T-helper 2 cell treated with Interferon-gamma antibody and Interleukin-4, amounts not matched to agents 5 μg/mL and 100 μg/mL, for 36 hours (primary cell): Measurements from ENCODE around the gene SOBP.
"Not testable (repeated sequence)": the region's sequence is repeated elsewhere in the genome, so short reads cannot be mapped to it uniquely, and the experiment has no call there.

Source experiments
- DNase-seq: peaks from one replicate; pipeline ENCODE4 v3.0.0; 2021; ENCODE audit warnings: low spot score
- H3K27ac Mint-ChIP-seq: one replicate; pipeline ENCODE4 v1.8.0; 2021; ENCODE audit warnings: mild to moderate bottlenecking, mixed read lengths
- H3K27me3 Mint-ChIP-seq: one replicate; pipeline ENCODE4 v1.8.0; 2021; ENCODE audit warnings: low read depth, mixed read lengths
- H3K36me3 Mint-ChIP-seq: one replicate; pipeline ENCODE4 v1.8.0; 2021; ENCODE audit warnings: low read depth, mixed read lengths
- H3K4me1 Mint-ChIP-seq: one replicate; pipeline ENCODE4 v1.8.0; 2021; ENCODE audit warnings: low read depth, mixed read lengths
- H3K4me3 Mint-ChIP-seq: one replicate; pipeline ENCODE4 v1.8.0; 2022; ENCODE audit warnings: mild to moderate bottlenecking, moderate library complexity, mixed read lengths
- H3K9me3 Mint-ChIP-seq: one replicate; pipeline ENCODE4 v1.8.0; 2021; ENCODE audit warnings: mixed read lengths

Gene SOBP

GRCh38 chr6:107495196-107495643, 5.3 kb downstream of the SOBP start:
- Mint-ChIP-seq H3K36me3 (no peaks in the 10 kb centered on the region), H3K27ac (no peak overlapping the region), H3K4me3 (no peak overlapping the region), H3K9me3 (no peaks in the 10 kb centered on the region), H3K27me3 (peaks cover 22% of the 10 kb centered on the region), H3K4me1 (peaks cover 4% of the 10 kb centered on the region)
- DNase-seq = no peak

GRCh38 chr6:107495971-107496370, 6.1 kb downstream of the SOBP start:
- Mint-ChIP-seq H3K9me3 (no peaks in the 10 kb centered on the region), H3K27ac (no peak overlapping the region), H3K36me3 (no peaks in the 10 kb centered on the region), H3K27me3 (peaks cover 16% of the 10 kb centered on the region), H3K4me1 (no peaks in the 10 kb centered on the region), H3K4me3 (no peak overlapping the region)
- no peak for DNase-seq

- H3K9me3 Mint-ChIP-seq = no peaks in the 10 kb centered on the region
- no peak overlapping the region for H3K4me3 Mint-ChIP-seq
- no peaks in the 10 kb centered on the region for H3K36me3 Mint-ChIP-seq
- DNase-seq = no peak
- no peaks in the 10 kb centered on the region for H3K4me1 Mint-ChIP-seq
- H3K27ac Mint-ChIP-seq = no peak overlapping the region
- peaks cover 18% of the 10 kb centered on the region for H3K27me3 Mint-ChIP-seq
These were observed 7.2 kb downstream of the SOBP start for GRCh38 chr6:107496892-107497684.

- Mint-ChIP-seq H3K9me3 (no peaks in the 10 kb centered on the region), H3K27me3 (peaks cover 31% of the 10 kb centered on the region), H3K36me3 (no peaks in the 10 kb centered on the region), H3K4me1 (no peaks in the 10 kb centered on the region), H3K27ac (no peak overlapping the region), H3K4me3 (no peak overlapping the region)
- no peak for DNase-seq
These were observed 14.5 kb downstream of the SOBP start for GRCh38 chr6:107504270-107505026.

GRCh38 chr6:107506145-107506544, 16.2 kb downstream of the SOBP start:
- DNase-seq = no peak
- H3K27me3 Mint-ChIP-seq = peaks cover 31% of the 10 kb centered on the region
- H3K4me3 Mint-ChIP-seq = no peak overlapping the region
- H3K36me3 Mint-ChIP-seq = no peaks in the 10 kb centered on the region
- no peak overlapping the region for H3K27ac Mint-ChIP-seq
- no peaks in the 10 kb centered on the region for H3K4me1 Mint-ChIP-seq
- no peaks in the 10 kb centered on the region for H3K9me3 Mint-ChIP-seq

GRCh38 chr6:107509506-107509905, 19.6 kb downstream of the SOBP start:
- no peaks in the 10 kb centered on the region for H3K36me3 Mint-ChIP-seq
- no peak overlapping the region for H3K27ac Mint-ChIP-seq
- H3K9me3 Mint-ChIP-seq = no peaks in the 10 kb centered on the region
- no peak for DNase-seq
- H3K4me1 Mint-ChIP-seq = peaks cover 3% of the 10 kb centered on the region
- no peak overlapping the region for H3K4me3 Mint-ChIP-seq
- peaks cover 24% of the 10 kb centered on the region for H3K27me3 Mint-ChIP-seq

GRCh38 chr6:107510108-107510507, 20.2 kb downstream of the SOBP start:
- no peaks in the 10 kb centered on the region for H3K9me3 Mint-ChIP-seq
- H3K27me3 Mint-ChIP-seq = peaks cover 22% of the 10 kb centered on the region
- DNase-seq = no peak
- H3K4me3 Mint-ChIP-seq = no peak overlapping the region
- no peak overlapping the region for H3K27ac Mint-ChIP-seq
- no peaks in the 10 kb centered on the region for H3K36me3 Mint-ChIP-seq
- peaks cover 3% of the 10 kb centered on the region for H3K4me1 Mint-ChIP-seq

- no peaks in the 10 kb centered on the region for H3K9me3 Mint-ChIP-seq
- no peak overlapping the region for H3K4me3 Mint-ChIP-seq
- H3K36me3 Mint-ChIP-seq = no peaks in the 10 kb centered on the region
- H3K4me1 Mint-ChIP-seq = peaks cover 3% of the 10 kb centered on the region
- H3K27ac Mint-ChIP-seq = no peak overlapping the region
- DNase-seq = no peak
- H3K27me3 Mint-ChIP-seq = peaks cover 26% of the 10 kb centered on the region
These were observed 21.6 kb downstream of the SOBP start for GRCh38 chr6:107511511-107511993.

- Mint-ChIP-seq H3K4me3 (no peak overlapping the region), H3K27ac (no peak overlapping the region), H3K9me3 (no peaks in the 10 kb centered on the region), H3K36me3 (no peaks in the 10 kb centered on the region), H3K27me3 (peaks cover 33% of the 10 kb centered on the region), H3K4me1 (peaks cover 3% of the 10 kb centered on the region)
- DNase-seq = no peak
These were observed 23.3 kb downstream of the SOBP start for GRCh38 chr6:107513214-107513613.

GRCh38 chr6:107515955-107516354, 26.0 kb downstream of the SOBP start:
- H3K4me1 Mint-ChIP-seq = peaks cover 3% of the 10 kb centered on the region
- DNase-seq = no peak
- no peaks in the 10 kb centered on the region for H3K9me3 Mint-ChIP-seq
- H3K27ac Mint-ChIP-seq = no peak overlapping the region
- peaks cover 42% of the 10 kb centered on the region for H3K27me3 Mint-ChIP-seq
- H3K4me3 Mint-ChIP-seq = no peak overlapping the region
- no peaks in the 10 kb centered on the region for H3K36me3 Mint-ChIP-seq

- Mint-ChIP-seq H3K27ac (no peak overlapping the region), H3K27me3 (peaks cover 37% of the 10 kb centered on the region), H3K4me1 (peaks cover 3% of the 10 kb centered on the region), H3K9me3 (no peaks in the 10 kb centered on the region), H3K36me3 (no peaks in the 10 kb centered on the region), H3K4me3 (no peak overlapping the region)
- no peak for DNase-seq
These were observed 27.4 kb downstream of the SOBP start for GRCh38 chr6:107517274-107517673.

GRCh38 chr6:107519224-107519623, 29.3 kb downstream of the SOBP start:
- not testable (repeated sequence) for DNase-seq, H3K4me3 Mint-ChIP-seq, H3K36me3 Mint-ChIP-seq, H3K4me1 Mint-ChIP-seq, H3K27ac Mint-ChIP-seq, H3K9me3 Mint-ChIP-seq
- H3K27me3 Mint-ChIP-seq = peaks cover 38% of the 10 kb centered on the region

- not testable (repeated sequence) for H3K4me1 Mint-ChIP-seq, DNase-seq, H3K27ac Mint-ChIP-seq, H3K4me3 Mint-ChIP-seq, H3K36me3 Mint-ChIP-seq, H3K9me3 Mint-ChIP-seq
- H3K27me3 Mint-ChIP-seq = peaks cover 42% of the 10 kb centered on the region
These were observed 30.8 kb downstream of the SOBP start for GRCh38 chr6:107520706-107521105.

GRCh38 chr6:107523054-107523791, 33.3 kb downstream of the SOBP start:
- Mint-ChIP-seq H3K9me3 (no peaks in the 10 kb centered on the region), H3K27ac (no peak overlapping the region), H3K4me3 (no peak overlapping the region), H3K4me1 (no peaks in the 10 kb centered on the region), H3K27me3 (peaks cover 37% of the 10 kb centered on the region), H3K36me3 (no peaks in the 10 kb centered on the region)
- DNase-seq = no peak
